Mucosa of descending colon (tissue), 3 donors: ENCODE measurements around the gene PTPRN2. TPM values are rescaled to one million over a fixed set of nuclear protein-coding genes. Genes with fewer than 3 reads are reported as not detected.

Source experiments
- ATAC-seq: fragments of 200-7000 bp; cut with Tn5 transposase; one replicate; pipeline ENCODE4 v1.9.1; 2020; ENCODE audit warnings: mild to moderate bottlenecking, moderate library complexity
- DNase-seq, 3 donors: peaks; one replicate each; pipeline ENCODE4 v3.0.0-alpha.2; 2020
- H3K36me3 ChIP-seq: fragments of 200-600 bp; one replicate; pipeline ENCODE4 v1.8.0; 2021; ENCODE audit warnings: low read depth, mild to moderate bottlenecking
- H3K4me1 ChIP-seq: fragments of 200-600 bp; one replicate; pipeline ENCODE4 v1.8.0; 2021; ENCODE audit warnings: low read depth, mild to moderate bottlenecking
- H3K4me3 ChIP-seq: fragments of 200-600 bp; one replicate; pipeline ENCODE4 v1.8.0; 2021; ENCODE audit warnings: mild to moderate bottlenecking
- H3K9me3 ChIP-seq: fragments of 200-600 bp; one replicate; pipeline ENCODE4 v1.8.0; 2021; ENCODE audit warnings: mild to moderate bottlenecking
- CTCF ChIP-seq: fragments of 200-600 bp; IDR thresholded peaks from one replicate; pipeline ENCODE4 v1.8.0; 2022; ENCODE audit warnings: antibody characterized with exemption, mild to moderate bottlenecking
- intact Hi-C, 2 donors: fragments of 100-400 bp; cut with DNase I in 1 of 2; cut with micrococcal nuclease in 1 of 2; formaldehyde crosslinking; loops; one replicate each; pipeline versions ENCODE4 v1.11.0 to v1.11.1; 2022; cut with DNase I, micrococcal nuclease
- total RNA-seq, 3 donors: library from RNA; stranded (reverse); fragmentation: NEBNext Ultra II Directional in 2 of 3; extraction: Animal tissue kit (Norgen Biotek cat#: 25700) in 2 of 3; gene quantifications; one replicate each; pipeline versions ENCODE4 v1.2.1 to v1.2.4, GENCODE V29; 2021 to 2023
- donor health status: DM: no; HTN: no; CAD: no; lungs with moderate emphysema.
- donor health status: DM: no; HTN: no; CAD: no.
- donor health status: DM: no; HTN: yes; CAD: no.

The PTPRN2 gene
- total RNA-seq, 3 donors from 2014 or later: 12.5 to 28.0 (median 26.2) TPM

GRCh38 chr7:157830331-157830730, 757.3 kb downstream of the PTPRN2 start:
- DNase-seq (no peak), ATAC-seq (no peak)
- intact Hi-C loops: no loop called here
- Histone ChIP-seq H3K4me3 (no peak overlapping the region), H3K9me3 (no peaks in the 10 kb centered on the region), H3K4me1 (no peaks in the 10 kb centered on the region), H3K36me3 (no peaks in the 10 kb centered on the region)
- no peak for TF ChIP-seq CTCF

- no peak for TF ChIP-seq CTCF
- DNase-seq (no peak), ATAC-seq (no peak)
- H3K4me1 ChIP-seq: no peaks in the 10 kb centered on the region
- H3K36me3 ChIP-seq: no peaks in the 10 kb centered on the region
- H3K9me3 ChIP-seq: no peaks in the 10 kb centered on the region
- intact Hi-C loops: no loop called here
- H3K4me3 ChIP-seq: no peak overlapping the region
Measured at GRCh38 chr7:157829491-157829890, 758.1 kb downstream of the PTPRN2 start.

GRCh38 chr7:157828881-157829280, 758.7 kb downstream of the PTPRN2 start:
- Histone ChIP-seq H3K4me3 (no peak overlapping the region), H3K36me3 (no peaks in the 10 kb centered on the region), H3K9me3 (no peaks in the 10 kb centered on the region), H3K4me1 (no peaks in the 10 kb centered on the region)
- ATAC-seq (no peak), DNase-seq (no peak)
- intact Hi-C loops: no loop called here
- TF ChIP-seq CTCF: no peak

GRCh38 chr7:157828190-157828589, 759.4 kb downstream of the PTPRN2 start:
- intact Hi-C loops: no loop called here
- DNase-seq: no peak

GRCh38 chr7:157827863-157828160, 759.8 kb downstream of the PTPRN2 start:
- H3K36me3 ChIP-seq: no peaks in the 10 kb centered on the region
- no peak for TF ChIP-seq CTCF
- no peaks in the 10 kb centered on the region for H3K4me1 ChIP-seq
- no peak for ATAC-seq
- H3K9me3 ChIP-seq: no peaks in the 10 kb centered on the region
- no peak overlapping the region for H3K4me3 ChIP-seq
- no peak for DNase-seq
- intact Hi-C loops: no loop called here

More at GRCh38 chr7:157828190-157828589, 759.4 kb downstream of the PTPRN2 start:
- no peak for TF ChIP-seq CTCF
- no peaks in the 10 kb centered on the region for H3K4me1 ChIP-seq
- ATAC-seq: no peak
- no peaks in the 10 kb centered on the region for H3K36me3 ChIP-seq
- H3K9me3 ChIP-seq: no peaks in the 10 kb centered on the region
- no peak overlapping the region for H3K4me3 ChIP-seq
